ENCODE data around the gene EPM2AIP1. TPM values are rescaled to one million over a fixed set of nuclear protein-coding genes. Genes with fewer than 3 reads are reported as not detected.

Gene EPM2AIP1
- total RNA-seq, 1 donor from 2014 or later = 15.3 TPM

DNA sequence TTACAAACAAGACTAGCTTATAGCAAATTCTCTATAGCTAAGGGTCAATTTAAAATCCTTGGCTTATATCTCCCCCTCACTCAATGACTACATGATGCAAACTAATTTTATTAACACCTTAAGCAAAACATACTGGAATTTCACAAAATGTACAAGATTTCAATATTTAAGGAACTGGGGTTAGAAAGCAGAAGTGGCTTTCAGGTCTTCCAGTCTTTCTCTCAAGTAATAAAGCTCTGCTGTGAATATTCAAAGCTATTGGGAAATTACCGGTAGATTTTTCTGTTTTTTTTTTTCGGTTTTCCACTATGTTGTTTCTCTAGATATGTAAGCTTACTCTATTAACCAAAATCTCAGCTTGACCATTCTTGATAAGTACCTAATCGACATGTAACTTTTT, 3.9 kb downstream of the EPM2AIP1 start:
- Mint-ChIP-seq H3K4me1 (ENCODE audit: unreplicated experiment) (peaks cover 35% of the 10 kb centered on the region), H3K36me3 (ENCODE audit: low read depth, unreplicated experiment) (peaks cover 27% of the 10 kb centered on the region), H3K27me3 (ENCODE audit: unreplicated experiment) (peaks cover 1% of the 10 kb centered on the region), H3K27ac (ENCODE audit: unreplicated experiment) (peak overlapping the region; percentile 4), H3K4me3 (ENCODE audit: unreplicated experiment) (no peak overlapping the region), H3K9me3 (ENCODE audit: unreplicated experiment) (no peaks in the 10 kb centered on the region)
- TF ChIP-seq, protein P1, sequence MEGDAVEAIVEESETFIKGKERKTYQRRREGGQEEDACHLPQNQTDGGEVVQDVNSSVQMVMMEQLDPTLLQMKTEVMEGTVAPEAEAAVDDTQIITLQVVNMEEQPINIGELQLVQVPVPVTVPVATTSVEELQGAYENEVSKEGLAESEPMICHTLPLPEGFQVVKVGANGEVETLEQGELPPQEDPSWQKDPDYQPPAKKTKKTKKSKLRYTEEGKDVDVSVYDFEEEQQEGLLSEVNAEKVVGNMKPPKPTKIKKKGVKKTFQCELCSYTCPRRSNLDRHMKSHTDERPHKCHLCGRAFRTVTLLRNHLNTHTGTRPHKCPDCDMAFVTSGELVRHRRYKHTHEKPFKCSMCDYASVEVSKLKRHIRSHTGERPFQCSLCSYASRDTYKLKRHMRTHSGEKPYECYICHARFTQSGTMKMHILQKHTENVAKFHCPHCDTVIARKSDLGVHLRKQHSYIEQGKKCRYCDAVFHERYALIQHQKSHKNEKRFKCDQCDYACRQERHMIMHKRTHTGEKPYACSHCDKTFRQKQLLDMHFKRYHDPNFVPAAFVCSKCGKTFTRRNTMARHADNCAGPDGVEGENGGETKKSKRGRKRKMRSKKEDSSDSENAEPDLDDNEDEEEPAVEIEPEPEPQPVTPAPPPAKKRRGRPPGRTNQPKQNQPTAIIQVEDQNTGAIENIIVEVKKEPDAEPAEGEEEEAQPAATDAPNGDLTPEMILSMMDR (IDR thresholded peaks at IDR 0.05; ENCODE audit: unreplicated experiment) = no peak
- no peak for DNase-seq (ENCODE audit: low spot score)

DNA sequence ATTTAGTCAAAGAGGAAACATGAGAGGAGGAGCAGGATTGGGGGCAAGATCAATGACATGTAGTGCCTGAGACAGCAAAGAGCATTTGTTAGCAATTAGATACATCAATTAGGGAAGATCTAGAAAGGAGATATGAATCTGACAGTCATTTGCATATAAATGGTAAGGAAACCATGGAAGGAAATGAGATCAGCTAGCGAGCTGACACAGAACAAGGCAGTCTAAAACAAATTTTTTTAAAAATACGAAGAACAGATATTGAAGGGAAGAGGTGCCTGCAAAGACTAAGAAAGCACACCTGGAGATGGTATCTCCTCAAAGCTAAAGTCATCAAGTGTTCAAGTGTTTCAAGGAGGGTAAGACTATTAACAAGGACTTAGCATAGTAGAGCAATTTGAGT, 4.6 kb downstream of the EPM2AIP1 start:
- peaks cover 1% of the 10 kb centered on the region for H3K27me3 Mint-ChIP-seq (ENCODE audit: unreplicated experiment)
- peaks cover 32% of the 10 kb centered on the region for H3K36me3 Mint-ChIP-seq (ENCODE audit: low read depth, unreplicated experiment)
- peak overlapping the region; percentile 5 for H3K27ac Mint-ChIP-seq (ENCODE audit: unreplicated experiment)
- DNase-seq (ENCODE audit: low spot score) = no peak
- H3K4me3 Mint-ChIP-seq (ENCODE audit: unreplicated experiment) = no peak overlapping the region
- no peaks in the 10 kb centered on the region for H3K9me3 Mint-ChIP-seq (ENCODE audit: unreplicated experiment)
- peaks cover 35% of the 10 kb centered on the region for H3K4me1 Mint-ChIP-seq (ENCODE audit: unreplicated experiment)
- TF ChIP-seq, protein P1 (IDR thresholded peaks at IDR 0.05; ENCODE audit: unreplicated experiment) = no peak

DNA sequence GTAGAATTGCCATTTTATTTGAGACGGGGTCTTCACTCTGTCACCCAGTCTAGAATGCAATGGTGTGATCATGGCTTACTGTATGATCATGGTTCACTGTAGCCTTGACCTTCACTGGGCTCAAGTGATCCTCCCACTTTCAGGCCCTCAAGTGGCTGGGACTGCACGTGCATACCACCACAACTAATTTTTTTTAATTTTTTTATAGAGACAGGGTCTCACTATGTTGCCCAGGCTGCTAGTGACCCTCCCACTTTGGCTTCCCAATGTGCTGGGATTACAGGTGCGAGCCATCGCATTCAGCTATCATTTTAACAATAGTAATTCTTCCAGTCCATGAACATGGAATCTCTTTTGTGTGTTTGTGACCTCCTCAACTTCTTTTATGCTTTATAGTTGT, 11.9 kb downstream of the EPM2AIP1 start:
- peaks cover 4% of the 10 kb centered on the region for H3K4me1 Mint-ChIP-seq (ENCODE audit: unreplicated experiment)
- no peak overlapping the region for H3K4me3 Mint-ChIP-seq (ENCODE audit: unreplicated experiment)
- DNase-seq (ENCODE audit: low spot score) = no peak
- no peak overlapping the region for H3K27ac Mint-ChIP-seq (ENCODE audit: unreplicated experiment)
- no peaks in the 10 kb centered on the region for H3K9me3 Mint-ChIP-seq (ENCODE audit: unreplicated experiment)
- H3K36me3 Mint-ChIP-seq (ENCODE audit: low read depth, unreplicated experiment) = peaks cover 42% of the 10 kb centered on the region
- TF ChIP-seq, protein P1 (IDR thresholded peaks at IDR 0.05; ENCODE audit: unreplicated experiment) = no peak
- no peaks in the 10 kb centered on the region for H3K27me3 Mint-ChIP-seq (ENCODE audit: unreplicated experiment)

DNA sequence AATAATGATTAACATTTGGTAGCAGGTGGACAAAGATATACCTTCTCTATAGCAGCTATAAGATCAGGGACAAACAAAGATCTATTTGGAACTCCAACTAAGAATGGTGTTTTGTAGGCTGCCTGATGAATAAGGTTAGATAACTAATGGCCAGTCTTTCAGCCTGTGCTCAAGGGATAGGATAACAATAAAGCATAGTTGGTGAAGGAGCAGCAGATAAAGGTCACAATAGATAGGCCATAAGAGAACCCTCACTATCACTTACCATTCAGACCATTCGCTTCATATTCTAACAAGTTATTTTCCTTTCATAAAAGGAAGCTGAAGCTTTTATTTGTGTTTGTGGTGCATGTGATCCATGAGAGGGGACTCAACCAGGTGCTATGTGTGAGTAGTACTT, 19.8 kb downstream of the EPM2AIP1 start:
- no peaks in the 10 kb centered on the region for H3K36me3 Mint-ChIP-seq (ENCODE audit: low read depth, unreplicated experiment)
- no peak overlapping the region for H3K27ac Mint-ChIP-seq (ENCODE audit: unreplicated experiment)
- H3K4me3 Mint-ChIP-seq (ENCODE audit: unreplicated experiment) = no peak overlapping the region
- peaks cover 4% of the 10 kb centered on the region for H3K27me3 Mint-ChIP-seq (ENCODE audit: unreplicated experiment)
- DNase-seq (ENCODE audit: low spot score) = no peak
- TF ChIP-seq, protein P1 (IDR thresholded peaks at IDR 0.05; ENCODE audit: unreplicated experiment) = no peak
- no peaks in the 10 kb centered on the region for H3K9me3 Mint-ChIP-seq (ENCODE audit: unreplicated experiment)
- peaks cover 15% of the 10 kb centered on the region for H3K4me1 Mint-ChIP-seq (ENCODE audit: unreplicated experiment)

DNA sequence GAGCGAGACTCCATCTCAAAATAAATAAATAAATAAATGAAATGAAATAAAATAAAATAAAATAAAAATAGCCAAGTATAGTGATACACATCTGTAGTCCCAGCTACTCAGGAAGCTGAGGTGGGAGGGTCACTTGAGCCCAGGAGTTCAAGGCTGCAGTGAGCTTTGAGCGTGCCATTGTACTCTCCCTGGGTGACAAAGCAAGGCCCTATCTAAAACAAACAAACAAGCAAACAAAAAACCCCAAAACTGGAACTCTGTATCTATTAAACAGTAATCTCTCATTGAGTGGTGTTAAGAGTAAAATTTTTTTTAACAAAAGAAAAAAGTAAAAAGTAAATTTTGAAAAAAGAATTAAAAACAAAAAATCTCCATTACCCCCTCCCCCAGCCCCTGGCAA, 20.8 kb downstream of the EPM2AIP1 start:
- Mint-ChIP-seq H3K4me1 (ENCODE audit: unreplicated experiment) (peaks cover 15% of the 10 kb centered on the region), H3K36me3 (ENCODE audit: low read depth, unreplicated experiment) (no peaks in the 10 kb centered on the region), H3K27ac (ENCODE audit: unreplicated experiment) (no peak overlapping the region), H3K9me3 (ENCODE audit: unreplicated experiment) (no peaks in the 10 kb centered on the region), H3K27me3 (ENCODE audit: unreplicated experiment) (peaks cover 4% of the 10 kb centered on the region), H3K4me3 (ENCODE audit: unreplicated experiment) (no peak overlapping the region)
- TF ChIP-seq, protein P1 (IDR thresholded peaks at IDR 0.05; ENCODE audit: unreplicated experiment) = no peak
- DNase-seq (ENCODE audit: low spot score) = no peak
